K562 (cell line): ENCODE data around the gene HTR3E. TPM values are rescaled to one million over a fixed set of nuclear protein-coding genes. Genes with fewer than 3 reads are reported as not detected.

Experiments
- ATAC-seq: fragments of 200-7000 bp; cut with Tn5 transposase; 3 replicates; pipeline ENCODE4 v1.9.1; 2020; ENCODE audit warnings: moderate library complexity
- BruUV-seq: library from RNA; stranded (reverse); fragments of 400-500 nt; replicated peaks from 2 replicates; lab custom pipeline; 2021; lab: Mats Ljungman, UMichigan
- CTCF ChIA-PET: fragments of 300-600 bp; formaldehyde crosslinking; extraction: SDS; loops from one replicate; lab custom pipeline; 2021; ENCODE audit warnings: low intra/inter-chr PET ratio; lab: Yijun Ruan, JAX
- POLR2A ChIA-PET: fragments of 300-600, 350-650 bp; sonication (Branson Sonifier 250); formaldehyde crosslinking; extraction: SDS; loops from one replicate; lab custom pipeline; 2021; ENCODE audit warnings: antibody characterized with exemption, inconsistent platforms; lab: Yijun Ruan, JAX
- DNase-seq, 4 experiments: peaks; one replicate each; pipeline versions ENCODE4 v3.0.0 to v3.0.0-alpha.2; 2011 to 2018; ENCODE audit warnings: low spot score in 3 of 4, mixed read lengths in 3 of 4; ENCODE audit errors: extremely low read depth in 1 of 4
- FAIRE-seq: peaks from 2 replicates; lab custom pipeline; 2011; peaks lifted over from hg19 to GRCh38; lab: Jason Lieb, UNC
- H2AFZ ChIP-seq: 2 replicates; pipeline ENCODE4 v1.6.0; 2011; ENCODE audit warnings: low read depth, low read length, control low read depth, inconsistent platforms
- H3K27ac ChIP-seq: fragments of 200-600 bp; 3 replicates; pipeline ENCODE4 v1.8.0; 2011; ENCODE audit warnings: low read depth, mild to moderate bottlenecking, control low read depth, inconsistent platforms, low read length, moderate library complexity, mixed read lengths; ENCODE audit errors: extremely low read depth
- H3K27me3 ChIP-seq, 2 experiments: fragments of 300-600 bp in 1 of 2; 2 replicates in 1 of 2; 3 replicates in 1 of 2; pipeline versions ENCODE4 v1.6.0 to v1.8.0; 2011; ENCODE audit warnings: inconsistent platforms in 2 of 2, low read length in 2 of 2, mild to moderate bottlenecking in 1 of 2, mixed read lengths in 1 of 2, moderate library complexity in 1 of 2; ENCODE audit not compliant: control insufficient read depth in 2 of 2, insufficient read depth in 2 of 2
- H3K36me3 ChIP-seq: fragments of 300-600 bp; 3 replicates; pipeline ENCODE4 v1.8.0; 2011; ENCODE audit warnings: mild to moderate bottlenecking, low read length, inconsistent platforms; ENCODE audit not compliant: control insufficient read depth, insufficient read depth
- H3K4me1 ChIP-seq, 2 experiments: fragments of 200-600 bp in 1 of 2; replicated peaks in 1 of 2; 2 replicates in 1 of 2; 3 replicates in 1 of 2; pipeline versions ENCODE4 v1.5.1 to v1.8.0; 2011; ENCODE audit warnings: inconsistent platforms in 2 of 2, low read length in 2 of 2, mild to moderate bottlenecking in 1 of 2, mixed read lengths in 1 of 2, moderate library complexity in 1 of 2; ENCODE audit not compliant: control insufficient read depth in 2 of 2, insufficient read depth in 2 of 2
- H3K4me2 ChIP-seq: 2 replicates; pipeline ENCODE4 v1.6.1; 2011; ENCODE audit warnings: low read length, control low read depth, inconsistent platforms, mixed read lengths; ENCODE audit not compliant: insufficient read depth
- H3K4me3 ChIP-seq: fragments of 200-600 bp; sonication (generic), shearing (Covaris generic); 2 replicates; pipeline ENCODE4 v1.5.1; 2016; ENCODE audit warnings: control low read depth, inconsistent platforms
- H3K79me2 ChIP-seq: fragments of 200-600 bp; 3 replicates; pipeline ENCODE4 v1.8.0; 2011; ENCODE audit warnings: low read length, inconsistent platforms; ENCODE audit not compliant: control insufficient read depth, insufficient read depth
- H3K9ac ChIP-seq, 2 experiments: 2 replicates each; pipeline versions ENCODE4 v1.6.0 to v1.6.1; 2011; ENCODE audit warnings: low read depth in 2 of 2, low read length in 2 of 2, control low read depth in 1 of 2, inconsistent platforms in 1 of 2, mild to moderate bottlenecking in 1 of 2, mixed read lengths in 1 of 2; ENCODE audit not compliant: insufficient read depth in 1 of 2
- H3K9me1 ChIP-seq: one replicate; pipeline ENCODE4 v1.6.0; 2011; ENCODE audit warnings: inconsistent platforms, mild to moderate bottlenecking, low read length, moderate library complexity; ENCODE audit not compliant: control insufficient read depth, insufficient read depth
- H3K9me3 ChIP-seq: replicated peaks from 2 replicates; pipeline ENCODE4 v1.5.1; 2011; ENCODE audit warnings: low read depth, low read length, inconsistent platforms; ENCODE audit not compliant: control insufficient read depth, insufficient read depth
- H4K20me1 ChIP-seq: replicated peaks from 2 replicates; pipeline ENCODE4 v1.6.1; 2011; ENCODE audit warnings: low read length, inconsistent platforms, mixed read lengths; ENCODE audit not compliant: control insufficient read depth, insufficient read depth
- CHCHD3 ChIP-seq: fragments of 250-450 bp; sonication (Bioruptor Pico); IDR thresholded peaks from 2 replicates; pipeline ENCODE4 v2.1.2; 2022; ENCODE audit warnings: mild to moderate bottlenecking
- LCOR ChIP-seq: sonication (generic); formaldehyde crosslinking; IDR thresholded peaks from 2 replicates; pipeline ENCODE4 v1.8.0; 2022; ENCODE audit warnings: mild to moderate bottlenecking, missing genetic modification reagents
- PPARD ChIP-seq: fragments of 250-450 bp; sonication (Bioruptor Pico); IDR thresholded peaks from 2 replicates; pipeline ENCODE4 v1.8.0; 2022; ENCODE audit warnings: inconsistent platforms, mild to moderate bottlenecking, moderate library complexity
- RAD21 ChIP-seq, 2 experiments: fragments of 250-450 bp in 1 of 2; fragments of 450-650 bp in 1 of 2; sonication (Bioruptor Pico) in 1 of 2; formaldehyde crosslinking in 1 of 2; IDR thresholded peaks in 1 of 2; conservative IDR thresholded peaks in 1 of 2; 2 replicates each; pipeline versions ENCODE4 v1.4.0 to v1.8.0; 2020 to 2022; ENCODE audit warnings: mild to moderate bottlenecking in 2 of 2, moderate library complexity in 1 of 2
- RB1 ChIP-seq: fragments of 450-650 bp; IDR thresholded peaks from 2 replicates; pipeline ENCODE4 v1.6.1; 2017; ENCODE audit warnings: low read depth, mild to moderate bottlenecking
- RBM39 ChIP-seq: fragments of 200-400 bp; formaldehyde crosslinking; optimal IDR thresholded peaks from 2 replicates; pipeline ENCODE3; 2018; ENCODE audit warnings: low read depth, low read length
- SOX6 ChIP-seq: fragments of 450-650 bp; IDR thresholded peaks from 2 replicates; pipeline ENCODE4 v1.6.1; 2014; ENCODE audit warnings: mild to moderate bottlenecking
- ZNF551 ChIP-seq: fragments of 250-450 bp; sonication (Bioruptor Pico); IDR thresholded peaks from 2 replicates; pipeline ENCODE4 v1.5.0; 2021; ENCODE audit warnings: mild to moderate bottlenecking, moderate library complexity
- WGBS: fragments of 100-300 bp; shearing (Covaris generic); methylation state at CpG from one replicate; pipeline ENCODE4 v1.1.6; 2016; ENCODE audit warnings: low coverage, mixed read lengths; ENCODE audit not compliant: insufficient coverage; ENCODE audit errors: missing lambda C conversion rate; 5-methylcytosine and 5-hydroxymethylcytosine counted together
- in situ Hi-C: fragments of 300-500 bp; cut with MboI; formaldehyde crosslinking; loops from 4 replicates; pipeline ENCODE4 v1.15.0; 2018; ENCODE audit warnings: inconsistent platforms, mixed read lengths
- intact Hi-C: fragments of 100-400 bp; cut with micrococcal nuclease; formaldehyde crosslinking; loops from 2 replicates; pipeline ENCODE4 v1.14.2; 2022
- polyA plus RNA-seq, 8 experiments: library from polyadenylated mRNA; depleted of rRNA in 4 of 8; stranded (reverse) in 5 of 8; unstranded in 3 of 8; fragments of >200 nt; fragmentation: Nextera tagmentation in 2 of 8; fragmentation: Illumina TruSeq in 1 of 8; extraction: Ambion mirVana in 2 of 8; extraction: Trizol in 1 of 8; gene quantifications; 2 replicates each; pipeline versions ENCODE4 v1.2.1 to v1.2.3, GENCODE V29; 2011 to 2014; ENCODE audit warnings: inconsistent platforms in 1 of 8, missing spikeins in 1 of 8
- total RNA-seq, 7 experiments: library from RNA; depleted of rRNA in 6 of 7; stranded (reverse); fragments of >200 nt in 6 of 7; fragmentation: Illumina TruSeq in 2 of 7; extraction: Trizol in 2 of 7; gene quantifications; 2 replicates each; pipeline versions ENCODE4 v1.2.1 to v1.2.3, GENCODE V29; 2011 to 2021; ENCODE audit warnings: low replicate concordance in 1 of 7
- TF ChIP-seq, protein P1 (sequence below), 3 experiments: IDR thresholded peaks in 2 of 3; conservative IDR thresholded peaks in 1 of 3; 2 replicates each; pipeline ENCODE4 v1.5.1; 2011 to 2012; ENCODE audit warnings: low read length in 3 of 3, mild to moderate bottlenecking in 3 of 3, control low read depth in 2 of 3, improper control_type of control experiment in 1 of 3, inconsistent platforms in 1 of 3, low read depth in 1 of 3, mixed read lengths in 1 of 3, moderate library complexity in 1 of 3; ENCODE audit not compliant: insufficient read depth in 2 of 3
- TF ChIP-seq, protein P2 (sequence below), 2 experiments: fragments of 450-650 bp; formaldehyde crosslinking in 1 of 2; IDR thresholded peaks; 2 replicates each; pipeline versions ENCODE4 v1.4.0 to v1.6.1; 2014 to 2020; ENCODE audit warnings: mild to moderate bottlenecking in 2 of 2, borderline replicate concordance in 1 of 2, low read depth in 1 of 2
- TF ChIP-seq, protein P3 (sequence below): sonication (generic); formaldehyde crosslinking; IDR thresholded peaks from 2 replicates; pipeline ENCODE4 v1.8.1; 2023; ENCODE audit warnings: mild to moderate bottlenecking, missing genetic modification reagents, moderate library complexity

HTR3E gene
- total and polyA plus RNA-seq, 9 of the 15 experiments (the other 6 are each of a cell fraction or from before 2014, with no cell fraction given), result not detected

GRCh38 chr3:184129012-184129411, 32.1 kb downstream of the HTR3E start:
- Histone ChIP-seq H3K27me3 (no peaks in the 10 kb centered on the region), H4K20me1 (no peaks in the 10 kb centered on the region), H3K36me3 (no peaks in the 10 kb centered on the region), H3K9me1 (no peaks in the 10 kb centered on the region), H3K27ac (no peak overlapping the region), H3K9ac (no peak overlapping the region; a peak in 1 of 4 replicates), H2AFZ (peak overlapping the region; percentile 68), H3K4me1 (peaks cover 4 to 17% of the 10 kb centered on the region in 2 experiments; a peak in 4 of 5 replicates), H3K4me2 (no peak overlapping the region), H3K4me3 (no peak overlapping the region), H3K79me2 (peaks cover 9% of the 10 kb centered on the region; the same call in 2 of the 3 replicates), H3K9me3 (no peaks in the 10 kb centered on the region)
- ATAC-seq (peak; percentile 91), FAIRE-seq (peak; percentile 58), DNase-seq (peak; percentile 29 to 69 (median 46))
- in situ Hi-C loops, result no loop called here
- no TSS peak for BruUV-seq
- intact Hi-C loops, result no loop called here
- ChIA-PET POLR2A (no interaction called here), CTCF (interaction anchor here (0.7 kb wide), 1 partner anchor 748 kb away, joined by 3 read pairs; no protein-coding TSS in a partner anchor)
- WGBS, result 13% methylated on average over 2 of the region's 2 CpGs
- TF ChIP-seq RAD21 (CRISPR knock-in tag; conservative IDR thresholded peaks at IDR 0.05 in 1 of 2, IDR thresholded peaks at IDR 0.05 in 1 of 2) (peak; percentile 26 to 68; a peak in 3 of 4 replicates), RB1 (0 out of 2 replicates have a peak, but pooled peaks have one; percentile 19), LCOR (CRISPR knock-in tag) (0 out of 2 replicates have a peak, but pooled peaks have one; percentile 21), PPARD (CRISPR knock-in tag) (no peak), ZNF551 (CRISPR knock-in tag) (no peak), SOX6 (no peak), RBM39 (no peak), CHCHD3 (no peak)
- TF ChIP-seq, protein P1, sequence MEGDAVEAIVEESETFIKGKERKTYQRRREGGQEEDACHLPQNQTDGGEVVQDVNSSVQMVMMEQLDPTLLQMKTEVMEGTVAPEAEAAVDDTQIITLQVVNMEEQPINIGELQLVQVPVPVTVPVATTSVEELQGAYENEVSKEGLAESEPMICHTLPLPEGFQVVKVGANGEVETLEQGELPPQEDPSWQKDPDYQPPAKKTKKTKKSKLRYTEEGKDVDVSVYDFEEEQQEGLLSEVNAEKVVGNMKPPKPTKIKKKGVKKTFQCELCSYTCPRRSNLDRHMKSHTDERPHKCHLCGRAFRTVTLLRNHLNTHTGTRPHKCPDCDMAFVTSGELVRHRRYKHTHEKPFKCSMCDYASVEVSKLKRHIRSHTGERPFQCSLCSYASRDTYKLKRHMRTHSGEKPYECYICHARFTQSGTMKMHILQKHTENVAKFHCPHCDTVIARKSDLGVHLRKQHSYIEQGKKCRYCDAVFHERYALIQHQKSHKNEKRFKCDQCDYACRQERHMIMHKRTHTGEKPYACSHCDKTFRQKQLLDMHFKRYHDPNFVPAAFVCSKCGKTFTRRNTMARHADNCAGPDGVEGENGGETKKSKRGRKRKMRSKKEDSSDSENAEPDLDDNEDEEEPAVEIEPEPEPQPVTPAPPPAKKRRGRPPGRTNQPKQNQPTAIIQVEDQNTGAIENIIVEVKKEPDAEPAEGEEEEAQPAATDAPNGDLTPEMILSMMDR (IDR thresholded peaks at IDR 0.05 in 2 of 3, conservative IDR thresholded peaks at IDR 0.05 in 1 of 3; ENCODE audit: insufficient read depth in 2 of 3, low read depth in 1 of 3, low read length in 3 of 3), result peak; percentile 56 to 77 (median 74)
- TF ChIP-seq, protein P2, sequence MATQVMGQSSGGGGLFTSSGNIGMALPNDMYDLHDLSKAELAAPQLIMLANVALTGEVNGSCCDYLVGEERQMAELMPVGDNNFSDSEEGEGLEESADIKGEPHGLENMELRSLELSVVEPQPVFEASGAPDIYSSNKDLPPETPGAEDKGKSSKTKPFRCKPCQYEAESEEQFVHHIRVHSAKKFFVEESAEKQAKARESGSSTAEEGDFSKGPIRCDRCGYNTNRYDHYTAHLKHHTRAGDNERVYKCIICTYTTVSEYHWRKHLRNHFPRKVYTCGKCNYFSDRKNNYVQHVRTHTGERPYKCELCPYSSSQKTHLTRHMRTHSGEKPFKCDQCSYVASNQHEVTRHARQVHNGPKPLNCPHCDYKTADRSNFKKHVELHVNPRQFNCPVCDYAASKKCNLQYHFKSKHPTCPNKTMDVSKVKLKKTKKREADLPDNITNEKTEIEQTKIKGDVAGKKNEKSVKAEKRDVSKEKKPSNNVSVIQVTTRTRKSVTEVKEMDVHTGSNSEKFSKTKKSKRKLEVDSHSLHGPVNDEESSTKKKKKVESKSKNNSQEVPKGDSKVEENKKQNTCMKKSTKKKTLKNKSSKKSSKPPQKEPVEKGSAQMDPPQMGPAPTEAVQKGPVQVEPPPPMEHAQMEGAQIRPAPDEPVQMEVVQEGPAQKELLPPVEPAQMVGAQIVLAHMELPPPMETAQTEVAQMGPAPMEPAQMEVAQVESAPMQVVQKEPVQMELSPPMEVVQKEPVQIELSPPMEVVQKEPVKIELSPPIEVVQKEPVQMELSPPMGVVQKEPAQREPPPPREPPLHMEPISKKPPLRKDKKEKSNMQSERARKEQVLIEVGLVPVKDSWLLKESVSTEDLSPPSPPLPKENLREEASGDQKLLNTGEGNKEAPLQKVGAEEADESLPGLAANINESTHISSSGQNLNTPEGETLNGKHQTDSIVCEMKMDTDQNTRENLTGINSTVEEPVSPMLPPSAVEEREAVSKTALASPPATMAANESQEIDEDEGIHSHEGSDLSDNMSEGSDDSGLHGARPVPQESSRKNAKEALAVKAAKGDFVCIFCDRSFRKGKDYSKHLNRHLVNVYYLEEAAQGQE (IDR thresholded peaks at IDR 0.05; ENCODE audit: borderline replicate concordance), result peak; percentile 46; the same call in 1 of the 2 replicates
- TF ChIP-seq, protein P2 (CRISPR knock-in tag; IDR thresholded peaks at IDR 0.05; ENCODE audit: low read depth), result no peak
- TF ChIP-seq, protein P3, sequence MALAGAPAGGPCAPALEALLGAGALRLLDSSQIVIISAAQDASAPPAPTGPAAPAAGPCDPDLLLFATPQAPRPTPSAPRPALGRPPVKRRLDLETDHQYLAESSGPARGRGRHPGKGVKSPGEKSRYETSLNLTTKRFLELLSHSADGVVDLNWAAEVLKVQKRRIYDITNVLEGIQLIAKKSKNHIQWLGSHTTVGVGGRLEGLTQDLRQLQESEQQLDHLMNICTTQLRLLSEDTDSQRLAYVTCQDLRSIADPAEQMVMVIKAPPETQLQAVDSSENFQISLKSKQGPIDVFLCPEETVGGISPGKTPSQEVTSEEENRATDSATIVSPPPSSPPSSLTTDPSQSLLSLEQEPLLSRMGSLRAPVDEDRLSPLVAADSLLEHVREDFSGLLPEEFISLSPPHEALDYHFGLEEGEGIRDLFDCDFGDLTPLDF, result no peak
